Smooth muscle cell of the umbilical artery (primary cell): ENCODE data around the gene NACC1. TPM values are rescaled to one million over a fixed set of nuclear protein-coding genes. Genes with fewer than 3 reads are reported as not detected.

ENCODE experiments used
- total RNA-seq: library from RNA; depleted of rRNA; stranded (reverse); fragments of >200 nt; gene quantifications from 2 replicates; pipeline ENCODE4 v1.2.3, GENCODE V29; 2014

Gene NACC1
- total RNA-seq, result 40.1 and 147 TPM in 2 replicates

DNA sequence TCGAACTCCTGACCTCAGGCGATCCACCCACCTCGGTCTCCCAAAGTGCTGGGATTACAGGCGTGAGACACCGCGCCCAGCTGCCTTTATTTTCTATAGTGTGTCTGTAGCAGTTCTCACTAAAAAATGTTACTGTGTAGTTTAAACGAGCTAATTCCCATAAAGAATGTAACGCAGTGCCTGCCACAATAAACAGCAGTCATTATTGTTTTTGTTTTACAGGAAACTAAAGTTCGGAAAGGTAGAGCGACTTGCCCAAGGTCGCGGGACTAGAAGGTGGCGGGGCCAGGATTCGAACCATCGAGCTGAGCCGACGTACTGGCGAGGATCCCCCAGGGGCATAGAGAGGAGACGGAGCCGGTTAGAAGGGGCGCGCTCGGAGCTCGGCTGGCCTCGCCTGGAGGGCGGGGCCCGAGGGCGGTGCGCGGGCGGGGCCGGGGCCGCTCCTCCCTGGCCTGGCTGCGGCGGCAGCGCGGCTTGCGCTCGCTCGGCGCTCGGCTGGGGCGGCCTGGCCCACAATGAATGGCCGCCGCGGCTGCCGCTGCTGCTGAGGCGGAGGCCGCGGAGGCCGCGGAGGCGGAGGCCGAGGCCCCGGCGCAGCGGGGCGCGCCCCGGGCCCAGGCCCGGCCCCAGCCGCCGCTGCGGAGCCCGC lies at the start of gene NACC1:
NACC1 (plus strand) TSS at position 493 of the 652 bp plus-strand sequence. CDS start 16,944 bp downstream, outside the sequence.

DNA sequence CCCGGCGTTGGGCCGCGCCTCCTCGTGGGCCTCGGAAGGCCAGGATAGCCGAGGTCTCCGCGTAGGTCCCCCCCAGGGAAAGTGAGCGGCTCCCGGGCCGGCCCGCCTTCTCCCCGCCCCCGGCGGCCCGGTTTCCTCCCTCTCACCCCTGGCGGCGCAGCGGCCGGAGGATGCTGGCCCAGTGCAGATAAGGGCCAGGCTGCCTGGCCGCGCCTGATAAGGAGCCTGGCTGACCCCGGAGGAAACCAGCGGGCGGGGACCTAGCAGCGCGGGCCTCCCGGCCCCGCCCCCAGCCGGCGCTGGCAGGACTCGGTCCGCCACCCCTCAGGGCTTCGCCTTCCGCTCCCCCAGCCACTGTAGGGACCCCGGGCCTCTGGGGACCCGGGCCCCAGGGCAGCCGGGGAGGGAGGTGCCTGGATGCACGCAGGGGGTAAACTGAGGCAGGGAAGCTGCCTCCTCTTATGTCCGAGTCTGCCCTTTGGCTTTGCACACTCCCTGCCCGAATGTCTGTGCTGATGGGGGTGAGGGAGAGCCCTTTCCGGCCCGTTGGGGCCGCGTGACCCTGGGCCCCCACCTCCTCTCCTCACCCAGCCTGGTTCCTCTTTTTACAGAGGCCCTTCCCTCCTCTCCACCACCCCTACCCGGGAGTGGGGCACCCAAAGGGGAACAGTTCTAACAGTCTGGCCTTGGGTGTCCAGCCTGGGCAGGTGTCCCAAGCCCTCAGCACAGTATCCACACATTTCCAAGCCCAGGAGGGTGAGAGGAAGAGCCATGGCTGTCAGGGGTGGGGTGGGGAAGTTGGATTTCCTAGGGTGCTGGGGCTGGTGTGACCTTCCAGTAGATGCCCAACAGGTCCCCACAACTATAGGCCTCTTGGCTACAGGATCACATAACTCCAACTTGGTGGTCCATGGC lies 15.1 kb upstream of the NACC1 start, which contains the start of gene LYL1:
LYL1 (minus strand) TSS at position 193 of the 915 bp plus-strand sequence. CDS start 1,687 bp downstream, outside the sequence.

DNA sequence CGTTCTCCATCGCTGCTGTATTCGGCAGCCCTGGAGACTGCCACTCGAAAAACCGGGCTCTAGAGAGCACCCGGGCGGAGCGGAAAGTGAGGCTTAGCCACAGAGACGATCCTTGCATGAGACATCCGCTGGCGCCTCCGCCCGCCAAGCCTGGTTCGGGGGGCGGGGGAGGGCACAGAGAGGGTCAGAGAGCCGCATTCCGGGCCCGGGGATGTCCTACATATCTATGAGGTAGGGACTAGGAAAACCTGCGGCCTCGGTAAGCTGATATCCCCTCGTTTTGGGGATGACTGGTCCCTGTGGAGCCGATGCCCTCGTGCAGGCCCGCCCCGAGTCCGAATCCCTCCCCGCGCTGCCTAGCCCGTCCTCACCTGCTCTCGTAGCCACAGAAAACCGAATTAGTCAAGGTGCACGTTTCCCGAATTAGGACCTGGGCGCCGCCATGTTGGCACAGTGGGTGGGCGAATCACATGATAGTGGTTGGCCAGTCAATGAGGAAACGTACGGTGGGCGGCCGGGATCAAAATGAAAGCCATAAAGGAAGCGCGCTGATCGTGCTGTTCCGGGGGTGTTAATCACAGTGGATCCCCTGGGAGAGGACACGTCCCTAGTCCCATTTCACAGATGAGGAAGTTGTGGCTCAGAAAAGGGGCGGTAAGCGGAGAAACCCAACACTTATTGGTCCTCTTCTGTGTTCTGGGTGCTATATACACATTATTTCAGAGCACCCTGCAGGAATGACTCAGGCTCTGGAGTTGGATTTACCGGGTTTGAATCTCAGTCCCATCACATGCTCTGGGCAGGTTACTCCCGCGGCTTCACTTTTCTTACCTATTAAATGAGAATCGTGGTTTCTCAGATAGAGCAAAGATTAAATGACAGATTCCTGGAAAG lies 1.5 kb upstream of the NACC1 start, which contains the start of gene TRMT1:
TRMT1 (minus strand) TSS at position 459 of the 894 bp plus-strand sequence; CDS start at position 118, 341 bp downstream.

DNA sequence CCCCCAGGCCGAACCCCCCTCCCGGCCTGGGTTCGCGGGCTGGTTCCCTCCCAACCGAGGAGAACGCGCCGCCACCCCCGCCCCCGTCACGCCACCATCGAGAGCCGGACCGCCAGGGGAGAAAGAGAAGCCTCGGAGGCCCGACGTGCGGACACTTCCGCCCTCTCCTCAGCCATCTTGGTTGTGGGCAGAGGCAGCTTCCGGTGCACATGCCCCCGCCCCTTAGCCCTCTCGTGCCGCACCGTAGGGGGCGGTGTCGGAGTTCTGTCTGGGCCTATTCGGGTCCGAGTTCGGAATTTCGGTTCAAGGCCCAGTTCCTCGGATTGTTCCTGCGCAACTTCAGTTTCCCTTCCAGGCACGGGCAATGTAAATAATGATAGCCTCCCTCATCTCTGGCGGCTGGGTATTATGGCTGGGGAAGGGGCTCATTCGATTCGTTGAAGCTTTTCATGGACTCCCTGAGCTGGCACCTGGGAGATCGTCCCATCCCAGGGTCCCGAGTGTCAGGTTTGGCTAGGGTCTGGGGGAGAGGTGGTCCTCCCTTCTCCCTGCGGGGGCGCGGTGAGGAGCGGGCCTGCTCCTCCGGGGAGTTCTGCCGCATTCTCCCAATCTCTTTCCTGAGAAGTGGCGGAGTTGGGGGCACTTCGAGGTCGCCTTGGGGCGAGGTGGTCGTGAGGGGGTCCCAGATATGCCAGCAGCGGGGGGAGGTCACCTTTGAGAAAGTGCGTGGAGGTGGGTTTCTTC lies 32.3 kb downstream of the NACC1 start, which contains the start of the genes IER2 and STX10:
IER2 (plus strand) TSS at position 225 of the 744 bp plus-strand sequence. CDS start 2,776 bp downstream, outside the sequence.
STX10 (minus strand) TSS at position 189 of the 744 bp plus-strand sequence. CDS start 202 bp downstream, outside the sequence.

Other genes with a start within 250 kb of the NACC1 start
- gene DNASE2, start 236.8 kb upstream of the NACC1 start, total RNA-seq, result 22.2 and 48.1 TPM in 2 replicates
- not detected in 2 replicates for gene KLF1, start 231.1 kb upstream of the NACC1 start, total RNA-seq
- gene GCDH, start 227.1 kb upstream of the NACC1 start, total RNA-seq, result 23.7 and 43.4 TPM in 2 replicates
- not detected in 2 replicates for gene SYCE2, start 199.0 kb upstream of the NACC1 start, total RNA-seq
- gene FARSA, start 184.6 kb upstream of the NACC1 start, total RNA-seq, result 52.6 and 95.9 TPM in 2 replicates
- 1,991 and 2,815 TPM in 2 replicates for gene CALR, start 179.7 kb upstream of the NACC1 start, total RNA-seq
- gene RAD23A, start 172.4 kb upstream of the NACC1 start, total RNA-seq, result 52.6 and 88.1 TPM in 2 replicates
- 12.6 and 13.4 TPM in 2 replicates for gene GADD45GIP1, start 161.0 kb upstream of the NACC1 start, total RNA-seq
- not detected in 2 replicates for gene DAND5, start 148.7 kb upstream of the NACC1 start, total RNA-seq
- gene NFIX, start 122.8 kb upstream of the NACC1 start, total RNA-seq, result 29.7 and 62.5 TPM in 2 replicates
- 3.8 and 5.0 TPM in 2 replicates for gene LYL1, start 15.4 kb upstream of the NACC1 start, total RNA-seq
- 27.9 and 48.8 TPM in 2 replicates for gene TRMT1, start 1.5 kb upstream of the NACC1 start, total RNA-seq
- 49.3 and 73.0 TPM in 2 replicates for gene STX10, start 32.1 kb downstream of the NACC1 start, total RNA-seq
- gene IER2, start 32.1 kb downstream of the NACC1 start, total RNA-seq, result 10.7 and 14.6 TPM in 2 replicates